NCI-H524 (cell line): ENCODE measurements around the gene PTPRO.

ENCODE experiments used
- DNase-seq, 2 experiments: peaks; one replicate each; lab custom pipeline; 2025; lab: John Stamatoyannopoulos, UW

The PTPRO gene

GRCh38 chr12:15446807-15447206 is 124.5 kb downstream of the PTPRO start:
- DNase-seq, result no peak

DNA sequence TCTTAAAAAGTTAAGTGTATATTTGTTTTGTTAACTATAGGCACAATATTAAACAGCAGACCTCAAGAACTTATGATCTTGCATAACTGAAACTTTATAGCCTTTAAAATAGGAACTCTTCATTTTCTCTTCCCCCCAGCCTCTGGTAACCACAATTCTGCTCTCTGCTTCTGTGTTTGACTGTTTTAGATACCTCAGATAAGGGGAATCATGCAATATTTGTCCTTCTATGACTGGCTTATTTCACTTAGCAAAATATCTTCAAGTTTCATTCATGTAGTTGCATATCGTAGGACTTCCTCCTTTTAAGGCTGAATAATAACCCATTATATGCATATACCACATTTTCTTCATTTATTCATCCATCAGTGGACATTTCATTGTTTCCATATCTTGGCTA is 131.3 kb downstream of the PTPRO start:
- no peak for DNase-seq

- DNase-seq, result no peak
Observed at GRCh38 chr12:15458008-15458407, 135.7 kb downstream of the PTPRO start.

GRCh38 chr12:15468911-15469310 is 146.6 kb downstream of the PTPRO start:
- DNase-seq, result no peak

- DNase-seq, result no peak
Observed at GRCh38 chr12:15469356-15469755, 147.0 kb downstream of the PTPRO start.

DNA sequence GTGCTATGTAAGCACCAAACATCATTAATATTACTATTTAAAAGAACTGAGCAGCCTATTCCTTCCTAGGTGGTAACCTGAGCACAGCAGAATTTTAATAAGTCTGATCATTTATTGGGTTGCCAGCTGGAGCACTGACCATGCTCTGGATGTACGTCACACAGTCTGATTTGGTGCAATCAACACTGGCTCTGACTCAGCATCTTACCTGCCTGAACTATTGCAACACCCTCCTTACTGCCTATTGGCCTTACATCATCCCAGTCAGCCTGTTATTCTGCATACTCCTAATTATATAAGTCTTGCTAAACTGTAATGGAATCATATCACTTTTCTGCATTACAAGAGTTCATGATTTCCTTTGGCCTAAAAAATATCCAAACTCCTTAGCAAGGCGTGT is 149.7 kb downstream of the PTPRO start:
- DNase-seq, result no peak

DNA sequence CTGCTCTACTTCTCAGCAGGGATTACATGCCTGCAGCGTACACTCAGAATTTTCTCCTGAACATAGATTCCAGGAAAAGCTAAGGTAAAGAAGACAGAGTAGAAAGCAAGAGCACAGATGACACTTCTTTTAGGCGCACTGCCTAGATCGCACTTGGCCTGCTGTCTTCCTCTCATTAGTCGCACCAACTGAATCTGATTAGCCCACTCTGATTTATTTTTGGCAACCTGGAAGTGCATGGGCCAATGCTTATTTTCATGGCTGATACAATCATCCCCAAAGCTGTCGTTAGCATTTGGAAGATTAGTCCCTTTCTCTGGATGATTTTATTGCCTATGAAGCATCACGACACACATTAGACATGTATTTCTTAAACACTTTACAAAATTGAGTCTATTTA is 152.5 kb downstream of the PTPRO start:
- peak in 1 of 2 experiments; percentile 10 for DNase-seq

GRCh38 chr12:15477761-15478160 is 155.5 kb downstream of the PTPRO start:
- no peak for DNase-seq

DNA sequence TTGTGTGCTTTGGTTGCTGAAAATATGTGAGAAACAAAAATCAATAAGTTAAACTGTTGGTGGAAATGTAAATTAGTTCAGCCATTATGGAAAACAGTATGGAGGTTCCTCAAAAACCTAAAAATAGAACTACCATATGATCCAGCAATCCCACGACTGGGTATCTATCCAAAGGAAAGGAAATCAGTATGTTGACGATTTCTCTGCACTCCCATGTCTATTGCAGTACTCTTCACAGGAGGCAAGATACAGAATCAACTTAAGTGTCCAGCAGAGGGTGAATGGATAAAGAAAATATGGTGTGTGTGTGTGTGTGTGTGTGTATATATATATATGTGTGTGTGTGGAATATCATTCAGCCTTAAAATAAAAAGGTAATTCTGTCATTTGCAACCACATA is 159.5 kb downstream of the PTPRO start:
- DNase-seq, result no peak

DNA sequence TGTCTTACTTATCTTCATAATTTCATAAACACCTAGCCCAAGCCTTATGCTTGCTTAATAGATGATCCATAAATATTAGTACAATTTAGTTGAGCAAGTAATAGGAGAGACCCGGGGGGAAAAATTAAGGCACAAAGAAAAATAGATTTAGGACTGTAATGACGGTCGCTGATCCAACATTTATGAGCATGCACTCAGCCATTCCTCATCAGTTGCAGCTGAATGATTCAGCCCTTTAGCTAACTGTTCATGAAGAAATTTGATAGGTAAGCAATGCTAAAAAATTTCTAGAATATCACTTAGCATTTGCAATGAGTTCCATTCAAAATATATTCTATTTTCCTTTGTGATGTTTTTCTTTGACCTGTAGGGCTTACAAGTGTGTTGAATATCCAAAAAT is 163.2 kb downstream of the PTPRO start:
- DNase-seq, result no peak

GRCh38 chr12:15486859-15487258 is 164.6 kb downstream of the PTPRO start:
- DNase-seq, result no peak

DNA sequence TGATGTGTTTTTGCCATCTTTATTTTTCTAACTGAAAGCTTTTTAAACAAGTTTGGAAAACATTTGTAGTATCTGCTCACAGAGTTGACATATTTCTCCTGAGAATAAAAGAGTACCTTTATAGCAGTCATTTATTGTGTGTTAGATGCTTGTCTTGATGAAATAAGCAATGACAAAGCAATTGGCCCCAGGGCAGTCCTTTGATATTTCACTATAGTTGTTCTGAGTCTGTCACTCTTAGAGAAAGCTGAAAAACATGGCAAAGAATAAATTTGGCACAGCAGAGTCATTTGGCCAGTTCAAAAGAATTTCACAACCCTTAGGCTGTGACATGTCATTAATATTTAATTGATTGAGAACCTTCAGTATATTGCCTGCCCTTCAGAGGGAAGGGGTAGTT is 166.2 kb downstream of the PTPRO start:
- DNase-seq, result no peak

DNA sequence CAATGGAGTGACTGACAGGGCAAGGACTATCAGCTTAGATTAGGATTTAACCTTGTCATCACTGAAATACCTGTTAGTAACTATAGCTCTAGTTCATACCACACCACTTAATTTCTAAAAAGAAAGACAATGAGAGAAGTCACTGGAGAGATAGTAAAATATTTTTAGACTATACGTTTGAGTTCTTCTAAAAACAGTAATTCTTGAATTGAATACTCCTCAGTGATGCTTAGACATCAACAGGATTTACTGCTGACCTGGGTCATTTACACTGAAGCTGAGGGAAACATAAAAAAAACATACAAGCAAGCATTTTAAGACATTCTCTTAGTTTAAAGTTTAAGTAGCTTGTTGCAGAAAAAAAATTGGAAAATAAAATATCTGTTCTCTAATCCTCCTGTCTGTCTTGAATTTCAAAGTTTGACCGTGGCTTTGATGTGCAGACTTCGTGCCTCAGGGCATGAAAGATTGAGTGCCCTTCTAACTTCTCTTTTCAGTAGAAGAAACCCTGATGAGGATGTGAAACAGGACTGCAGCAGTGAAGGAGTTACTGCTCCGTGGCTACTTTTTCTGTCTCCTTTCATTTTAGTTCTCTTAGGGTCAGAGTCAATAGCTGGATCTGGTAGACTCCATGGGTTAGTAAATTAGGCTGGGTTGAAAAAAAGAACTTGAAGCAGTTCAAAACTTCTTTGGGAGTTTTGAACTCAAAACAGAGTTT is 172.2 kb downstream of the PTPRO start:
- DNase-seq, result no peak

DNA sequence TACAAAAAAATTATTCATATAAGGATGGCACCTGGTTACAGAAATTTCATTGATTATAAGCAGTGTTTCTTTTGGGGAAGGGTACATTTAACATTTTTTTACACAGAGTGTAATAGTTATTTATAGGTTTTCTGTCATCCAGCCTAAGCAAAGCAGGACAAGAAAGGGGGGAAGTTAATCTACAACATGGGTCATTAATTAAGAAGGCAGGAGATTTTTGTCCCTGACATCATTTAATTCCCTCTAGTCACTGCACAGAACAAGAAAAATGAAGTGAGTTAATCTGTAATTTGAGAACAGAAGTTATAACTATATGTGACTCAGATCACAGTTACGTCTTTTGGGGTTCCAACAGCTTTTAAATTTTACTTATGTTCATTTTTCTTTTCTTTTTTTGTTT is 173.4 kb downstream of the PTPRO start:
- peak in 1 of 2 experiments; percentile 16 for DNase-seq

DNA sequence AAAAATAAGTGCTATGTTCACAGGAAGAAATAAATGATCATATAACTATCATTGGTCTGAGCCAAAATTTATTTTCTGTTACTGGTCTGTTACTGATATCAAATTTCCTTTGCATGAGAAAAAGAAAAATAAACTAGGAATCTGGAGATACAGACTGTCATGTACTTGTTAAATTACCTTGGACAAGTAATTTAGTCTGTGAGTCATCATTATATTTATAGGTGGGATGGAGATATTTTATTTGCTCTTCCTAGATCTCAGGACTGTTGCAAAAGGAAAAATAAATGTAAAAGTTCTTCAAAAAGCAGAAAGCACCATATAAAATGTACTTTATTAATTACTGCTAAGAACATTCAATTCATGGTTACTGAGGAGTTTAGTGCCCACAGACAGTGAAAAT is 174.4 kb downstream of the PTPRO start:
- no peak for DNase-seq

DNA sequence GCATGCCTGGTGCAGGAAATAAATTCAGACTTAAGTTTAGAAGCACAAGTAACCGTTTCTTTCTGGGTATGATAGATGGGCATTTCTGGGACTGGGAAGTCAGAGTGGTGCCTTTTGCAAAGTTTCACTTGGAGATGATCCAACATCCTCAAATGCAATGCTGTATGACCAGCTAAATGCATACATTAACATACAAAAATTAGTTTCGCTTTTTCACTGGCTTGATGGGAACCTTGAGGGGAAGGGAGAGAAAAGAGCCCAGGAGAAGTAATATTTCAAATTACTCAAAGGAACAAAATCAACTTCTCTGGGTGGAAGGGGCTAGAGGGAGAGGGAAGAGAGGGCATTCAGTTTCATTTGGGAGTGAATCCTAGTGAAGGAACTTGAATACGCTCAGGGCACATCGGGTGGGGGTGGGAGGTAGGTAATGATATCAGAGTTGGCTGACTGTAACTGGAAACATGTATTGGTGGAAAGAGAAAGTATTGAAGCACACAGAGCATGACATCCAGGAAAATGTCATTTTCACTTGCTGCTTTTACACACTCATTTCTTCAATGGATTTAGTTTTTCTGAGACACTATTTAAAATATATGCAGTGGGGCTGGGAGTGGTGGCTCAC is 175.5 kb downstream of the PTPRO start:
- DNase-seq, result no peak

GRCh38 chr12:15502211-15502610 is 179.9 kb downstream of the PTPRO start:
- no peak for DNase-seq

DNA sequence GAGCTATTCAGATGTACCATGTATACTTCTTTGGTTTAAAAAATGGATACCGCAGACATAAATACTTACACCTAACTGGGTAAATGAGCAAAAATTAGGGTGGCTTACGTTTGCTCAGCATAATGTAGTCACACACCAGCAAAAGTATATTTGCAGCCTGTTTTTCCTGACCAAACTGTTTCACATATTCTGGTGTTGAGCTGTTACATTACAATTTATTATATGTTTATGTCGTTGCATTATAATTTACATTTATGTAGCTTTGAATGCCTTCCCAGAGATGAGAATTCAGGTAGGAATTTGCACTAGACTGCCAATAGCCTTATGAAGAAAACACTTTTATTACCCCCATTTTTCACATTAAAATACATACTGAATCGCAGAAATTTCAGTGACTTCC is 183.3 kb downstream of the PTPRO start:
- DNase-seq, result no peak

GRCh38 chr12:15515010-15515409 is 192.7 kb downstream of the PTPRO start:
- no peak for DNase-seq

GRCh38 chr12:15520083-15520482 is 197.8 kb downstream of the PTPRO start:
- peak; percentile 27 to 58 for DNase-seq

- no peak for DNase-seq
Observed at GRCh38 chr12:15520844-15521243, 198.5 kb downstream of the PTPRO start.

DNA sequence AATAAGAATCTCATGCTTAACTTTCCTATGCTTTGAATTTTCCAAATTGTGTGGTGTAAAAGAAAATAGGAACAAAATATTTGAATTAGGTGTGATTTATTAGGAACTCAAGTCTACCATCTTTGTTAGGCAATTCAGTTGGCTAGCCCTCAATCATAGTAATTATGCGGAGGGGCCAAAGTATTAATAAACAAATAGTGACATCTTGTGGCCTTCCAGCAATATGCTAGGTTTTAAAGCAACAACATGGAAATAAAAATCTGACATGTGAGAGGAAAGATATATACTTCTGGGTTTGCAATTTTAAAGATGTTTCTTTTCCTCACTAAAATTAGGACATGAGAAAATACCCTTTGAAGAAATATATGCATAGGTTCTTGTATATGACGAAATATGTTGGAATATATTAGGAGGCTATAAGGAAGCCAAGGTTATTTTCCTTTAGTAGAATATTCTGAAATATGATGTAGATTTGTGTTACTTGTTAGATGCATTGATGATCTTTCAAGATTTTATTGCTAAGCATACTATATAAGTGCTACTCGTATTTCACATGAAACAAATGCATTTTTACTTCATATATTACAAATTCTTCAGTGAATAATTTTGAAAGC is 200.4 kb downstream of the PTPRO start:
- DNase-seq, result peak in 1 of 2 experiments; percentile 60

DNA sequence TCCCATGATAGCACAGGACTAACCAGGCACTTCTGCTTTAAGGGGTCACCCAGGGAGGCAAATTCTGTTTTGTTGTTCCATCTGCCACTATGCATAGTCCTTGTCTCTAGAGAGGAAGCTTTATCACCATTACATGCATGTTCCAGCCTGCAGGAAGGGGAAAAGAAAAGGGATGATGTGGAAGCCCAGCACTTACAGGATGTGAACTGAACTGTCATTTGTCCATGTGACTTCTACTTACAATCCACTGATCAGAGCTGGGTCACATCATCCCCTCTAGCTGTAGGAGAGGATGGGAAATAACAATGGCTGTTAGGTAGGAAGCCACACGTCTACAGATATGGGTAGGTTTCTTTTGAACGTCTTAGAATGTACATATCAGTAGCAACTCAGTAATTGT is 203.1 kb downstream of the PTPRO start:
- peak in 1 of 2 experiments; percentile 14 for DNase-seq
